H1 (cell line): Measurements from ENCODE around the gene STAT2. TPM values are rescaled to one million over a fixed set of nuclear protein-coding genes. Genes with fewer than 3 reads are reported as not detected.

Experiments used
- CTCF ChIA-PET: fragments of 300-600 bp; sonication (Branson Sonifier 250); formaldehyde crosslinking; loops from one replicate; lab custom pipeline; 2021; ENCODE audit not compliant: partially characterized antibody; lab: Charles Lee
- POLR2A ChIA-PET: fragments of 300-600 bp; sonication (Branson Sonifier 250); formaldehyde crosslinking; loops from one replicate; lab custom pipeline; 2021; ENCODE audit warnings: inconsistent platforms; ENCODE audit not compliant: partially characterized antibody; lab: Charles Lee
- DNase-seq, 2 experiments: peaks; one replicate each; pipeline versions ENCODE4 v3.0.0 to v3.0.0-alpha.2; 2010 to 2022; ENCODE audit warnings: low spot score in 2 of 2, low read depth in 1 of 2, mixed read lengths in 1 of 2
- FAIRE-seq: peaks from 2 replicates; lab custom pipeline; 2011; peaks lifted over from hg19 to GRCh38; lab: Jason Lieb, UNC
- H2AFZ ChIP-seq: 2 replicates; pipeline ENCODE4 v1.8.1; 2012; ENCODE audit warnings: low read length, inconsistent platforms
- H2AK5ac ChIP-seq: 2 replicates; pipeline ENCODE4 v1.6.1; 2013; ENCODE audit warnings: low read depth, low read length
- H2BK120ac ChIP-seq: replicated peaks from 2 replicates; pipeline ENCODE3; 2013; ENCODE audit warnings: low read depth, low read length, inconsistent platforms
- H2BK12ac ChIP-seq: 2 replicates; pipeline ENCODE4 v1.6.1; 2013; ENCODE audit warnings: low read depth, low read length
- H2BK15ac ChIP-seq: 2 replicates; pipeline ENCODE4 v1.6.1; 2013; ENCODE audit warnings: low read length
- H2BK20ac ChIP-seq: 2 replicates; pipeline ENCODE4 v1.6.1; 2013; ENCODE audit warnings: low read length
- H2BK5ac ChIP-seq: 2 replicates; pipeline ENCODE4 v1.6.1; 2013; ENCODE audit warnings: low read depth, low read length
- H3K14ac ChIP-seq: 2 replicates; pipeline ENCODE4 v1.6.1; 2013; ENCODE audit warnings: inconsistent platforms; ENCODE audit not compliant: insufficient read length
- H3K18ac ChIP-seq: 2 replicates; pipeline ENCODE4 v1.6.1; 2013; ENCODE audit warnings: low read length; ENCODE audit errors: extremely low read depth
- H3K23ac ChIP-seq: 2 replicates; pipeline ENCODE4 v1.6.1; 2013; ENCODE audit warnings: inconsistent platforms; ENCODE audit not compliant: insufficient read length
- H3K23me2 ChIP-seq: 2 replicates; pipeline ENCODE4 v1.6.1; 2013; ENCODE audit warnings: low read depth, low read length
- H3K27ac ChIP-seq: 2 replicates; pipeline ENCODE4 v1.6.1; 2011; ENCODE audit warnings: low read depth, low read length, inconsistent platforms
- H3K27me3 ChIP-seq, 4 experiments: replicated peaks in 1 of 4; 1 replicate in 1 of 4; 2 replicates in 3 of 4; pipeline versions ENCODE4 v1.6.1 to v1.8.1; 2011 to 2013; ENCODE audit warnings: low read length in 3 of 4, mild to moderate bottlenecking in 3 of 4, inconsistent platforms in 2 of 4, mixed read lengths in 2 of 4, moderate library complexity in 1 of 4; ENCODE audit not compliant: control insufficient read depth in 3 of 4, insufficient read depth in 3 of 4; ENCODE audit errors: extremely low read depth in 1 of 4
- H3K36me3 ChIP-seq, 4 experiments: 2 replicates each; pipeline versions ENCODE4 v1.6.1 to v1.8.1; 2011 to 2013; ENCODE audit warnings: mild to moderate bottlenecking in 4 of 4, low read length in 3 of 4, moderate library complexity in 2 of 4, control low read depth in 1 of 4, inconsistent platforms in 1 of 4; ENCODE audit not compliant: insufficient read depth in 4 of 4, control insufficient read depth in 2 of 4
- H3K4ac ChIP-seq: replicated peaks from 2 replicates; pipeline ENCODE3; 2013; ENCODE audit warnings: low read length, low read depth, mixed read lengths, inconsistent platforms; ENCODE audit not compliant: insufficient read length
- H3K4me1 ChIP-seq, 4 experiments: replicated peaks in 1 of 4; 1 replicate in 1 of 4; 2 replicates in 3 of 4; pipeline versions ENCODE4 v1.6.1 to v1.8.1; 2011 to 2013; ENCODE audit warnings: low read length in 3 of 4, inconsistent platforms in 2 of 4, mixed read lengths in 1 of 4; ENCODE audit not compliant: insufficient read depth in 4 of 4, control insufficient read depth in 3 of 4
- H3K4me2 ChIP-seq, 2 experiments: 2 replicates each; pipeline versions ENCODE4 v1.6.1 to v1.8.1; 2011 to 2013; ENCODE audit warnings: low read depth in 2 of 2, low read length in 2 of 2, control low read depth in 1 of 2, inconsistent platforms in 1 of 2, mild to moderate bottlenecking in 1 of 2; ENCODE audit not compliant: insufficient read depth in 1 of 2
- H3K4me3 ChIP-seq, 4 experiments: fragments of 200-600, 300-600 bp in 1 of 4; sonication (generic), shearing (Covaris generic), sonication (Bioruptor Twin) in 1 of 4; 2 replicates each; pipeline versions ENCODE4 v1.5.1 to v1.8.1; 2011 to 2016; ENCODE audit warnings: low read length in 4 of 4, low read depth in 3 of 4, control low read depth in 2 of 4, inconsistent platforms in 2 of 4, mild to moderate bottlenecking in 2 of 4, mixed read lengths in 1 of 4, moderate library complexity in 1 of 4; ENCODE audit not compliant: insufficient read depth in 2 of 4; ENCODE audit errors: extremely low read depth in 1 of 4
- H3K56ac ChIP-seq: replicated peaks from 2 replicates; pipeline ENCODE3; 2013; ENCODE audit warnings: low read depth, mild to moderate bottlenecking, mixed read lengths, low read length, inconsistent platforms; ENCODE audit not compliant: insufficient read length
- H3K79me1 ChIP-seq: 2 replicates; pipeline ENCODE4 v1.6.1; 2013; ENCODE audit warnings: low read depth, low read length, control low read depth
- H3K79me2 ChIP-seq, 2 experiments: 2 replicates each; pipeline versions ENCODE4 v1.6.1 to v1.8.1; 2012 to 2013; ENCODE audit warnings: low read length in 2 of 2, mild to moderate bottlenecking in 2 of 2, inconsistent platforms in 1 of 2; ENCODE audit not compliant: insufficient read depth in 2 of 2, control insufficient read depth in 1 of 2
- H3K9ac ChIP-seq, 4 experiments: replicated peaks in 1 of 4; 1 replicate in 1 of 4; 2 replicates in 3 of 4; pipeline versions ENCODE4 v1.6.1 to v1.8.1; 2011 to 2013; ENCODE audit warnings: low read depth in 3 of 4, low read length in 3 of 4, control low read depth in 2 of 4, mild to moderate bottlenecking in 2 of 4, moderate library complexity in 2 of 4, inconsistent platforms in 1 of 4; ENCODE audit errors: extremely low read depth in 1 of 4
- H3K9me3 ChIP-seq, 2 experiments: 2 replicates each; pipeline versions ENCODE4 v1.6.1 to v1.8.1; 2012 to 2013; ENCODE audit warnings: mild to moderate bottlenecking in 2 of 2, moderate library complexity in 2 of 2, control low read depth in 1 of 2, inconsistent platforms in 1 of 2, low read depth in 1 of 2, low read length in 1 of 2, mixed read lengths in 1 of 2; ENCODE audit not compliant: insufficient read depth in 2 of 2
- H4K20me1 ChIP-seq, 2 experiments: replicated peaks in 1 of 2; 2 replicates each; pipeline versions ENCODE3 to v1.8.1; 2011 to 2013; ENCODE audit warnings: inconsistent platforms in 2 of 2, low read length in 2 of 2, mild to moderate bottlenecking in 1 of 2; ENCODE audit not compliant: insufficient read depth in 2 of 2, control insufficient read depth in 1 of 2
- H4K5ac ChIP-seq: 2 replicates; pipeline ENCODE4 v1.6.1; 2013; ENCODE audit warnings: low read length, low read depth, mixed read lengths, inconsistent platforms; ENCODE audit not compliant: insufficient read length
- H4K8ac ChIP-seq: 2 replicates; pipeline ENCODE4 v1.8.0; 2013; ENCODE audit warnings: mild to moderate bottlenecking, moderate library complexity, low read length, inconsistent platforms; ENCODE audit not compliant: insufficient read depth; ENCODE audit errors: extremely low read depth
- H4K91ac ChIP-seq: replicated peaks from 2 replicates; pipeline ENCODE3; 2013; ENCODE audit warnings: low read length, mixed read lengths, inconsistent platforms; ENCODE audit not compliant: insufficient read length
- BRCA1 ChIP-seq: IDR thresholded peaks from 2 replicates; pipeline ENCODE4 v1.6.1; 2012; ENCODE audit warnings: low read depth, low read length, improper control_type of control experiment
- CREB1 ChIP-seq: IDR thresholded peaks from 2 replicates; pipeline ENCODE4 v1.6.1; 2012; ENCODE audit warnings: inconsistent platforms
- CTBP2 ChIP-seq: IDR thresholded peaks from 2 replicates; pipeline ENCODE4 v1.7.0; 2011; ENCODE audit warnings: borderline replicate concordance, mild to moderate bottlenecking, moderate library complexity, mixed read lengths, low read length; ENCODE audit not compliant: insufficient read depth, insufficient read length
- GTF2F1 ChIP-seq: IDR thresholded peaks from 2 replicates; pipeline ENCODE4 v1.6.1; 2012; ENCODE audit warnings: low read depth, low read length, improper control_type of control experiment, borderline replicate concordance
- JUN ChIP-seq: IDR thresholded peaks from 2 replicates; pipeline ENCODE4 v1.6.1; 2011; ENCODE audit warnings: low read depth, mild to moderate bottlenecking, improper control_type of control experiment, low read length
- RFX5 ChIP-seq: IDR thresholded peaks from 2 replicates; pipeline ENCODE4 v1.6.1; 2011; ENCODE audit warnings: low read depth, low read length, improper control_type of control experiment, borderline replicate concordance
- RNF2 ChIP-seq: fragments of 200-900, 300-1000 bp; sonication (generic); IDR thresholded peaks from 2 replicates; pipeline ENCODE4 v1.7.1; 2016; ENCODE audit warnings: borderline replicate concordance, low read depth, mild to moderate bottlenecking, antibody characterized with exemption, low read length; ENCODE audit not compliant: poor library complexity, severe bottlenecking; ENCODE audit errors: missing control alignments
- RXRA ChIP-seq: IDR thresholded peaks from 2 replicates; pipeline ENCODE4 v1.6.1; 2011; ENCODE audit warnings: low read depth, mild to moderate bottlenecking, low read length, moderate library complexity; ENCODE audit not compliant: insufficient read depth
- SP2 ChIP-seq: IDR thresholded peaks from 2 replicates; pipeline ENCODE4 v1.6.1; 2012; ENCODE audit warnings: mild to moderate bottlenecking, low read length, inconsistent platforms
- SRF ChIP-seq: IDR thresholded peaks from 2 replicates; pipeline ENCODE4 v1.6.1; 2011; ENCODE audit warnings: mild to moderate bottlenecking, low read depth, low read length, moderate library complexity
- TEAD4 ChIP-seq: IDR thresholded peaks from 2 replicates; pipeline ENCODE4 v1.6.1; 2012; ENCODE audit warnings: low read depth, low read length, inconsistent platforms, mixed read lengths
- WGBS, 2 experiments: shearing (Covaris generic) in 1 of 2; methylation state at CpG; one replicate each; pipeline versions ENCODE4 v1.1.6 to v1.1.7; 2013 to 2015; ENCODE audit warnings: low lambda C conversion rate in 2 of 2, mixed read lengths in 2 of 2, inconsistent platforms in 1 of 2, low coverage in 1 of 2, missing lambda C conversion rate in 1 of 2; ENCODE audit not compliant: insufficient replicate concordance in 2 of 2, insufficient coverage in 1 of 2, insufficient read length in 1 of 2; ENCODE audit errors: extremely low coverage in 1 of 2, missing lambda C conversion rate in 1 of 2; 5-methylcytosine and 5-hydroxymethylcytosine counted together
- polyA plus RNA-seq, 7 experiments: library from polyadenylated mRNA; depleted of rRNA in 3 of 7; stranded (reverse) in 5 of 7; unstranded in 2 of 7; fragments of >200 nt in 5 of 7; fragments of 200-250 nt in 2 of 7; gene quantifications; 1 replicate in 5 of 7; 2 replicates in 1 of 7; 4 replicates in 1 of 7; pipeline versions ENCODE4 v1.2.1 to v1.2.3, GENCODE V29; 2011 to 2013; ENCODE audit warnings: missing spikeins in 2 of 7, mixed read lengths in 2 of 7
- total RNA-seq: library from RNA; stranded (reverse); fragmentation: NEBNext Ultra II Directional; extraction: Animal tissue kit (Norgen Biotek cat#: 25700); gene quantifications from 2 replicates; pipeline ENCODE4 v1.2.1, GENCODE V29; 2021

The STAT2 gene
- total and polyA plus RNA-seq, 2 of the 8 experiments (the other 6 are each of a cell fraction or from before 2014, with no cell fraction given) = 37.1 to 44.7 TPM

GRCh38 chr12:56298828-56299227 is 61.1 kb downstream of the STAT2 start:
- no peak overlapping the region for H4K91ac ChIP-seq
- H2AFZ ChIP-seq = no peak overlapping the region
- no peak overlapping the region for H2BK120ac ChIP-seq
- peaks cover 0 to 8% (median 1%) of the 10 kb centered on the region in 4 experiments; a peak in 3 of 8 replicates for H3K36me3 ChIP-seq
- no peak overlapping the region for H3K14ac ChIP-seq
- ChIA-PET POLR2A (interaction anchor here (0.7 to 2.0 kb wide), 11 partner anchors 22 to 181 kb away, joined by 3 to 7 read pairs (median 4); partner anchors contain the start of genes COQ10A, IL23A, PAN2 and TIMELESS), CTCF (interaction anchor here (0.6 to 1.9 kb wide), 8 partner anchors 23 to 411 kb away, joined by 3 to 5 read pairs (median 4); no protein-coding TSS in a partner anchor)
- no peak overlapping the region for H4K5ac ChIP-seq
- H2AK5ac ChIP-seq = no peak overlapping the region
- H3K56ac ChIP-seq = no peak overlapping the region
- peaks cover 3% of the 10 kb centered on the region; the same call in 1 of the 2 replicates for H3K23me2 ChIP-seq
- WGBS, 2 experiments = 86% methylated on average over 5 of the region's 5 CpGs; no CpG with 5 or more reads in 1 of the 2 experiments
- H2BK20ac ChIP-seq = no peak overlapping the region
- no peak overlapping the region for H2BK12ac ChIP-seq
- peak overlapping the region; percentile 95 to 99 (median 96); a peak in 7 of 8 replicates for H3K4me3 ChIP-seq
- H3K18ac ChIP-seq = no peak overlapping the region
- H3K4me1 ChIP-seq = peaks cover 0 to 9% (median 2%) of the 10 kb centered on the region in 4 experiments; a peak in 4 of 7 replicates
- peak overlapping the region; percentile 82 to 90 for H3K4me2 ChIP-seq
- no peak for FAIRE-seq
- H3K79me2 ChIP-seq = peaks cover 12 to 43% of the 10 kb centered on the region in 2 experiments
- peaks cover 0 to 3% of the 10 kb centered on the region in 2 experiments for H4K20me1 ChIP-seq
- H2BK5ac ChIP-seq = no peak overlapping the region
- H4K8ac ChIP-seq = no peak overlapping the region
- no peak overlapping the region for H2BK15ac ChIP-seq
- H3K23ac ChIP-seq = no peak overlapping the region
- H3K79me1 ChIP-seq = no peaks in the 10 kb centered on the region
- H3K9ac ChIP-seq = peak overlapping the region in 2 of 4 experiments; percentile 53 to 70; a peak in 3 of 7 replicates
- no peak overlapping the region for H3K27ac ChIP-seq
- no peaks in the 10 kb centered on the region for H3K9me3 ChIP-seq
- no peaks in the 10 kb centered on the region for H3K27me3 ChIP-seq
- DNase-seq = no peak
- no peak overlapping the region for H3K4ac ChIP-seq
- TF ChIP-seq TEAD4 (no peak), RXRA (no peak), GTF2F1 (no peak), RFX5 (no peak), CTBP2 (no peak), BRCA1 (no peak), JUN (no peak), RNF2 (no peak), SRF (no peak), CREB1 (no peak), SP2 (no peak)
